ENCODE data around the gene PRELID2. TPM values are rescaled to one million over a fixed set of nuclear protein-coding genes. Genes with fewer than 3 reads are reported as not detected.

PRELID2 gene
- total RNA-seq, 4 donors from 2014 or later, result 3.0 to 17.9 (median 4.3) TPM

DNA sequence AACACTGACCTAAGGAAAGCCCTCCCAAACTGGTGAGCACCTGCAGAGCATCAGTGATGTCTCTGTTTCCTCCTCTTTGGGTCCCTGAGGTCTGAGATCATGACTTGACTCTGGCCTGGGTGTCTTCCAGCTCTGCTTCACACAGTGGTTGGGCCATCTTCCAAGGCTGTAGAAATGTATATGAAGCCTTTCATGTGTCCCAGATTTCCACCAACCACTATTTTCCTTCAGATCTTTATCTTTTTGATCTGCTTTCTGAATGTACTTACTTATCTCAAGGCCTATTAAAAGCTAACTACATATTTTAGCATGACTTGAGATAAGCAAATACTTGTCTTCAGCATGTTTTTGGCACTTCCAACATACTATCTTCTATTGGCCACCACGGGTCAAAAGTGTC lies 47.1 kb downstream of the PRELID2 start:
- WGBS, result 0% methylated on average over 1 of the region's 1 CpG
- H3K36me3 ChIP-seq, result peaks cover 1% of the 10 kb centered on the region
- H3K4me3 ChIP-seq, result no peak overlapping the region
- no peaks in the 10 kb centered on the region for H3K4me1 ChIP-seq
- H3K9me3 ChIP-seq, result no peaks in the 10 kb centered on the region
- no peak overlapping the region for H3K27ac ChIP-seq
- DNase-seq (ENCODE audit: low spot score in 2 of 2), result no peak
- no peaks in the 10 kb centered on the region for H3K27me3 ChIP-seq
- no peak for TF ChIP-seq EP300 (IDR thresholded peaks at IDR 0.05)
- TF ChIP-seq POLR2A (IDR thresholded peaks at IDR 0.05), result no peak
- no peak for TF ChIP-seq POLR2AphosphoS5 (IDR thresholded peaks at IDR 0.05)
- TF ChIP-seq, protein P1, sequence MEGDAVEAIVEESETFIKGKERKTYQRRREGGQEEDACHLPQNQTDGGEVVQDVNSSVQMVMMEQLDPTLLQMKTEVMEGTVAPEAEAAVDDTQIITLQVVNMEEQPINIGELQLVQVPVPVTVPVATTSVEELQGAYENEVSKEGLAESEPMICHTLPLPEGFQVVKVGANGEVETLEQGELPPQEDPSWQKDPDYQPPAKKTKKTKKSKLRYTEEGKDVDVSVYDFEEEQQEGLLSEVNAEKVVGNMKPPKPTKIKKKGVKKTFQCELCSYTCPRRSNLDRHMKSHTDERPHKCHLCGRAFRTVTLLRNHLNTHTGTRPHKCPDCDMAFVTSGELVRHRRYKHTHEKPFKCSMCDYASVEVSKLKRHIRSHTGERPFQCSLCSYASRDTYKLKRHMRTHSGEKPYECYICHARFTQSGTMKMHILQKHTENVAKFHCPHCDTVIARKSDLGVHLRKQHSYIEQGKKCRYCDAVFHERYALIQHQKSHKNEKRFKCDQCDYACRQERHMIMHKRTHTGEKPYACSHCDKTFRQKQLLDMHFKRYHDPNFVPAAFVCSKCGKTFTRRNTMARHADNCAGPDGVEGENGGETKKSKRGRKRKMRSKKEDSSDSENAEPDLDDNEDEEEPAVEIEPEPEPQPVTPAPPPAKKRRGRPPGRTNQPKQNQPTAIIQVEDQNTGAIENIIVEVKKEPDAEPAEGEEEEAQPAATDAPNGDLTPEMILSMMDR (IDR thresholded peaks at IDR 0.05), result no peak

DNA sequence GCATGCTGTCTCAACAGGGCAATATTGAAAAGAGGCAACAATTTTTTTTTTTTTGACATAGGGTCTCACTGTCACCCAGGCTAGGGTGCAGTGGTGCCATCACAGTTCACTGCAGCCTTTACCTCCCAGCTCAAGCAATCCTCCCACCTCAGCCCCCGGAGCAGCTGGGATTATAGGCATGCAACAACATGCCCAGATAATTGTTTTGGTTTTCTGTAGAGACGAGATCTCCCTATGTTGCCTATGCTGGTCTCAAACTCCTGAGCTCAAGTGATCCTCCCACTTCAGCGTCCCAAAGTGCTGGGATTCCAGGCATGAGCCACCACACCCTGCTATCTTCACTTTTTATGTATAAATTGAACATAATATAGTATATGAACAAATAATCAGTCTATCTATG lies 47.6 kb downstream of the PRELID2 start:
- no peak for TF ChIP-seq POLR2A (IDR thresholded peaks at IDR 0.05)
- no peak for TF ChIP-seq EP300 (IDR thresholded peaks at IDR 0.05)
- TF ChIP-seq, protein P1 (IDR thresholded peaks at IDR 0.05), result no peak
- no peak for TF ChIP-seq POLR2AphosphoS5 (IDR thresholded peaks at IDR 0.05)
- Histone ChIP-seq H3K27me3 (no peaks in the 10 kb centered on the region), H3K4me3 (no peak overlapping the region), H3K36me3 (peaks cover 3% of the 10 kb centered on the region), H3K9me3 (no peaks in the 10 kb centered on the region), H3K4me1 (no peaks in the 10 kb centered on the region), H3K27ac (no peak overlapping the region)
- 69% methylated on average over 3 of the region's 3 CpGs for WGBS
- no peak for DNase-seq (ENCODE audit: low spot score in 2 of 2)

DNA sequence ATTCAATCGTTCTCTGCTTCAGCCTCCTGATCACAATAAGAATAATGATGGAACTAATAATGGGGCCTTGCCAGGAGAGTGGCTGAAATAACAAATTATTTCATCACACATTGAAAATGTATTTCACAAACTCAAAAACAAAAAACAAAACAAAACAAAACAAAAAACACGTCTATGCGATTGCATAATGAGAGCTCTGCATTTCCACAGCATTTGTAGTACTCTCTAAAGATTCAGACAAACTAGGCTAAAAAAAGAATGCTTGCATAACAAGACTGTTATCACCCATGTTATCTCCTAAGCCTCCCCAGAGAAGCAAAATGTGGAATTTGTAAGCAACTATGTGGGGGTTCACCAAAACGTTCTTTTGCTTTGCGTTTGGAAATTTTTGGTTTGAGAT lies 48.1 kb downstream of the PRELID2 start:
- no peaks in the 10 kb centered on the region for H3K4me1 ChIP-seq
- no peak overlapping the region for H3K4me3 ChIP-seq
- TF ChIP-seq POLR2AphosphoS5 (IDR thresholded peaks at IDR 0.05) (no peak), EP300 (IDR thresholded peaks at IDR 0.05) (no peak), POLR2A (IDR thresholded peaks at IDR 0.05) (no peak)
- TF ChIP-seq, protein P1 (IDR thresholded peaks at IDR 0.05), result no peak
- DNase-seq (ENCODE audit: low spot score in 2 of 2), result no peak
- H3K36me3 ChIP-seq, result peaks cover 3% of the 10 kb centered on the region
- H3K27me3 ChIP-seq, result no peaks in the 10 kb centered on the region
- H3K9me3 ChIP-seq, result no peaks in the 10 kb centered on the region
- WGBS, result 54% methylated on average over 5 of the region's 5 CpGs
- no peak overlapping the region for H3K27ac ChIP-seq

DNA sequence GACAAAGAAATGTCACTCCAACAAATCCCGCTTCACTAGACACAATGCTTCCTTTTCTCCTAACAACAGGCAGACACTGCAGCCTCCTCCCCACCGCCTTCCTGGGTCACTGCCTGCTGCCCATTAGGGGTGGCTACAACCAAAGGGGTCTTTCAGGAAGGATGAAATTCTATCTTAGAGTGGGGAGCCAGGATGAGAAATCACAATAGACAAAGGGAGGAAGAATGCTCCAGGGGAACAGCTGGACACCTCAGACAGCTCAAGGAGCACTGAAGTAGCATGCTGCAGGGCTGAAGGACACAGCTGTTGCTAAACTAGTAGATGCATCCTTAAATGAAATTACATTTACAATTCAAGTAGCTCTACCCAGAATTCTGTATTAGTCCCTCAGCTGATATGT lies 54.2 kb downstream of the PRELID2 start:
- H3K4me3 ChIP-seq, result no peak overlapping the region
- 94% methylated on average over 2 of the region's 2 CpGs for WGBS
- TF ChIP-seq EP300 (IDR thresholded peaks at IDR 0.05) (no peak), POLR2AphosphoS5 (IDR thresholded peaks at IDR 0.05) (no peak), POLR2A (IDR thresholded peaks at IDR 0.05) (no peak)
- TF ChIP-seq, protein P1 (IDR thresholded peaks at IDR 0.05), result no peak

DNA sequence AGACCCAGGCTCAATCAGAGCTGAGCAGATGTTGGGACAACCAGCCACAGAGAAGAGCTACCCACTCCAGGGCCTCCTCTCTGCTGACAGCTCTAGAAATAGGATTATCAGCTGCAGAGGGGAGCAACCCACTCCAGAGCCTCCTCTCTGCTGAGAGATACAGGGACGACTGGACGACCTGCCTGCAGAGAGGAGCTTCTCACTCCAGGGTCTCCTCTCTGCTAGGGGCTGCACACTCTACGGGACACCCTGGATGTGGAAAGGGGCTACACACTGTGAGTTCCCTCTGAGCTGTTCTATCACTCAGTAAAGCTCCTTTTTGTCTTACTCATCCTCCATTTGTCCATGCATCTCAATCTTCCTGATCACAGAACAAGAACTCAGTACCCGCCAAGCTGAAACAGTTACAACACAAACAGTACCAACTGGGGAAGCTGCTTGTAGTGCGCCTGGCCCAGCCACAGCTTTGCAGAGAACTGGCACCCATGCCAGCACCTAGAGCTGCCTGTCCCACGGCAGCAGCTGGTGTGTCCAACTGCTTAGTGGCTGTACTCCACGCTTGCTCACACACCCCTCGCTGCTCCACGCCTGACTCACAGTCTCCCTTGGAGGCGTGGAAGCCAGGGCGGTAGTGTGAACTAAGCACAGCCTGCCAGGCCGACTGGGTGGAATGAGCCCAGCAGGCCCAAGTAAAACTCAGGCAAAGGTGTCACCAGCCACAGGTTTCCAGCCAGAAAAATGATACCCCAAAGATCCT lies 56.8 kb downstream of the PRELID2 start:
- peaks cover 3% of the 10 kb centered on the region for H3K36me3 ChIP-seq
- no peaks in the 10 kb centered on the region for H3K4me1 ChIP-seq
- 96% methylated on average over 11 of the region's 12 CpGs for WGBS
- H3K27me3 ChIP-seq, result no peaks in the 10 kb centered on the region
- no peak overlapping the region for H3K27ac ChIP-seq
- no peaks in the 10 kb centered on the region for H3K9me3 ChIP-seq
- no peak for TF ChIP-seq POLR2A (IDR thresholded peaks at IDR 0.05)
- TF ChIP-seq EP300 (IDR thresholded peaks at IDR 0.05), result no peak
- no peak for TF ChIP-seq POLR2AphosphoS5 (IDR thresholded peaks at IDR 0.05)
- DNase-seq (ENCODE audit: low spot score in 2 of 2), result no peak
- no peak overlapping the region for H3K4me3 ChIP-seq

More for the DNA sequence above, 54.2 kb downstream of the PRELID2 start:
- peaks cover 3% of the 10 kb centered on the region for H3K36me3 ChIP-seq
- H3K27ac ChIP-seq, result no peak overlapping the region
- no peaks in the 10 kb centered on the region for H3K4me1 ChIP-seq
- H3K27me3 ChIP-seq, result no peaks in the 10 kb centered on the region
- H3K9me3 ChIP-seq, result no peaks in the 10 kb centered on the region
- DNase-seq (ENCODE audit: low spot score in 2 of 2), result no peak
